Measurements from ENCODE around the gene ECI1.

Gene ECI1

GRCh38 chr16:2237102-2237482 is 14.3 kb downstream of the ECI1 start:
- H3K9me3 ChIP-seq (ENCODE audit: control insufficient read depth in 1 of 2, low read length in 2 of 2): no peaks in the 10 kb centered on the region
- no peak overlapping the region for H3K27ac ChIP-seq (ENCODE audit: low read length)
- peak overlapping the region in 1 of 2 donors; percentile 48 for H3K4me3 ChIP-seq (ENCODE audit: low read depth in 1 of 2, low read length in 2 of 2)

DNA sequence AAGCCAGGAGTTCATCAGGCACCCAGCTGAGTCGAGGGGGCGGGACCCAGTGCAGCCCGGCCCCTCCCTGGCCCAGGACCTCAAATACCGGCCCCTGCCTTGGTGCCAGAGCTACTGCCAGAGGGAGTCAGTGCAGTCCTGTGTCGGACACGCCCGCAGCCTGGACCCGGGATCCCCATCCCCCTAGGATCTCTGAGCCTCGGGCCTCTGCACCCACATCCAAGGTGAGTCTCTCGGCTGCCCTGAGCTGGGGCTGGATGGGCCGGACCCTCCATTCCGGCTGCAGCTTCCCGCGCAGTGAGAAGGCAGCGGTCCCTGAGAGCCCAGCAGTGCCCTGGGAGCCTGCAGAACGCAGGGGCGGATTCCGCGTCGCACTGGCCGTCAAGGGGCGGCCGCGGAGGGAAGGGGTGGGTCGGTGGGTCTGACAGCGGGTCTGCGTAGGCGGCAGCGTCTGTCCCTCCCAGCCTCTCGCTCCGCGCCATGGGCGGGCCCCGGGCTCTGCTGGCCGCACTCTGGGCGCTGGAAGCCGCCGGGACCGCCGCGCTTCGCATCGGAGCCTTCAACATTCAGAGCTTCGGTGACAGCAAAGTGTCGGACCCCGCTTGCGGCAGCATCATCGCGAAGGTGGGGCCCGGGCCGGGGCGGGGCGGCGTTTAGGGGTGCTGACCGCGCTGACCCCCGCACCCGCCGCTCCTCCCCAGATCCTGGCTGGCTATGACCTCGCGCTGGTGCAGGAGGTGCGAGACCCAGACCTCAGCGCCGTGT is 14.9 kb downstream of the ECI1 start, which contains the start of gene DNASE1L2:
Gene DNASE1L2, plus strand, starts transcription at position 108 of the 765 bp plus-strand sequence. Its CDS starts 373 bp downstream, at position 481.
- H3K4me1 ChIP-seq (ENCODE audit: control insufficient read depth in 1 of 2, insufficient read depth in 2 of 2, low read length in 2 of 2): peaks cover 0 to 20% of the 10 kb centered on the region in 2 donors
- no peaks in the 10 kb centered on the region for H3K27me3 ChIP-seq (ENCODE audit: low read depth, low read length)
- H3K27ac ChIP-seq (ENCODE audit: low read length): no peak within 1 kb of the TSS
- no peaks in the 10 kb centered on the region for H3K9me3 ChIP-seq (ENCODE audit: control insufficient read depth in 1 of 2, low read length in 2 of 2)
- H3K36me3 ChIP-seq (ENCODE audit: control insufficient read depth in 1 of 2, insufficient read depth in 2 of 2, low read length in 2 of 2): peaks cover 9 to 46% of the 10 kb centered on the region in 2 donors
- H3K4me3 ChIP-seq (ENCODE audit: low read depth in 1 of 2, low read length in 2 of 2): peak within 1 kb of the TSS in 1 of 2 donors; percentile 48

More at GRCh38 chr16:2237102-2237482, 14.3 kb downstream of the ECI1 start:
- Histone ChIP-seq H3K4me1 (ENCODE audit: control insufficient read depth in 1 of 2, insufficient read depth in 2 of 2, low read length in 2 of 2) (peaks cover 0 to 20% of the 10 kb centered on the region in 2 donors), H3K27me3 (ENCODE audit: low read depth, low read length) (no peaks in the 10 kb centered on the region), H3K36me3 (ENCODE audit: control insufficient read depth in 1 of 2, insufficient read depth in 2 of 2, low read length in 2 of 2) (peaks cover 5 to 41% of the 10 kb centered on the region in 2 donors)

DNA sequence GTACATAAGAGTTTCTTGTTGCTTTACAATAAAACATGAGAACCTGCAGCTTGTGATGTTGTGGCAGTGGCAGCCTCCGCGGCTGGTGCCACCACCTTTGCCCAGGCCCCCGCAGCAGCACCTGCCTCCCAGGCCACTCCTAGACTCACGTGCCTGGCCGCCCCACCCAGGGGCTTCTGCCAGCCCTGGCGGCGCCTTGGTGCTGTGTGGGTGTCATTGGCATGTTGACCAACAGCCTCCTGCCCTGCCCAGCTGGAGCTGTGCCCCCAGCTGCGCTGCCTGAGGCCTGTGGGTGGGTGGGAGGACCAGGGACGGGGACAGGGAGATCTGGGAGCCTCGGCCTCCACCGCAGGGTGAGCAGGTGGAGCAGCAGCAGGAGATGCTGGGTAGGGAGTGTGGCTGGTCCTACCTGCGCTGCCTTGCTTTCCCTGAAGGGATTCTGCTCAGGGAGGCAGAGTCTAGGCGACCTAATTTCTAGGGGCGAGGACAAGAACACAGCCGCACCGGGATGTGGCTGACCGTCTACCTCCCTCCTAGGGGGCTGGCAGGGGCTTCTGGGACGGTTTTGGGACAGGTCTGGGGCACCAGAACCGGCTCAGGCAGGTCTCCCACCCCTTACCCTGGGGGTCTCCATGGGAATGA is 15.6 kb downstream of the ECI1 start:
- no peaks in the 10 kb centered on the region for H3K27me3 ChIP-seq (ENCODE audit: low read depth, low read length)
- H3K4me3 ChIP-seq (ENCODE audit: low read depth in 1 of 2, low read length in 2 of 2): no peak overlapping the region
- H3K4me1 ChIP-seq (ENCODE audit: control insufficient read depth in 1 of 2, insufficient read depth in 2 of 2, low read length in 2 of 2): peaks cover 0 to 20% of the 10 kb centered on the region in 2 donors
- H3K27ac ChIP-seq (ENCODE audit: low read length): no peak overlapping the region
- no peaks in the 10 kb centered on the region for H3K9me3 ChIP-seq (ENCODE audit: control insufficient read depth in 1 of 2, low read length in 2 of 2)
- H3K36me3 ChIP-seq (ENCODE audit: control insufficient read depth in 1 of 2, insufficient read depth in 2 of 2, low read length in 2 of 2): peaks cover 15 to 53% of the 10 kb centered on the region in 2 donors

DNA sequence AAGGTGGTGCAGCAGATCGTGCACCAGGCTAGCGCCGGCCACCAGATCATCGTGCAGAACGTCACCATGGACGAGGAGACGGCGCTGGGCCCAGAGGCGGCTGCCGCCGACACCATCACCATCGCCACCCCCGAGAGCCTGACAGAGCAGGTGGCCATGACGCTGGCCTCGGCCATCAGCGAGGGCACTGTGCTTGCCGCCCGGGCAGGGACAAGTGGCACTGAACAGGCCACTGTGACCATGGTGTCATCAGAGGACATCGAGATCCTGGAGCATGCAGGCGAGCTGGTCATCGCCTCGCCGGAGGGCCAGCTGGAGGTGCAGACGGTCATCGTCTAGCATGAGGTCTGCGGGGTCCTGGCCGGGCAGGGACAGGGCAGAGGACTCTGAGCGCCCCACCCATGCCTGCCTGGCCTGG is 16.1 kb downstream of the ECI1 start:
- H3K9me3 ChIP-seq (ENCODE audit: control insufficient read depth in 1 of 2, low read length in 2 of 2): no peaks in the 10 kb centered on the region
- H3K36me3 ChIP-seq (ENCODE audit: control insufficient read depth in 1 of 2, insufficient read depth in 2 of 2, low read length in 2 of 2): peaks cover 15 to 59% of the 10 kb centered on the region in 2 donors
- H3K4me3 ChIP-seq (ENCODE audit: low read depth in 1 of 2, low read length in 2 of 2): no peak overlapping the region
- H3K27me3 ChIP-seq (ENCODE audit: low read depth, low read length): no peaks in the 10 kb centered on the region
- H3K4me1 ChIP-seq (ENCODE audit: control insufficient read depth in 1 of 2, insufficient read depth in 2 of 2, low read length in 2 of 2): peaks cover 0 to 20% of the 10 kb centered on the region in 2 donors
- no peak overlapping the region for H3K27ac ChIP-seq (ENCODE audit: low read length)

- no peak overlapping the region for H3K4me3 ChIP-seq (ENCODE audit: low read depth in 1 of 2, low read length in 2 of 2)
- H3K9me3 ChIP-seq (ENCODE audit: control insufficient read depth in 1 of 2, low read length in 2 of 2): no peaks in the 10 kb centered on the region
- H3K27me3 ChIP-seq (ENCODE audit: low read depth, low read length): no peaks in the 10 kb centered on the region
- no peak overlapping the region for H3K27ac ChIP-seq (ENCODE audit: low read length)
- H3K4me1 ChIP-seq (ENCODE audit: control insufficient read depth in 1 of 2, insufficient read depth in 2 of 2, low read length in 2 of 2): peaks cover 0 to 20% of the 10 kb centered on the region in 2 donors
- H3K36me3 ChIP-seq (ENCODE audit: control insufficient read depth in 1 of 2, insufficient read depth in 2 of 2, low read length in 2 of 2): peaks cover 17 to 64% of the 10 kb centered on the region in 2 donors
Measured at GRCh38 chr16:2234813-2235170, 16.6 kb downstream of the ECI1 start.

GRCh38 chr16:2233872-2234812 is 17.2 kb downstream of the ECI1 start:
- Histone ChIP-seq H3K4me1 (ENCODE audit: control insufficient read depth in 1 of 2, insufficient read depth in 2 of 2, low read length in 2 of 2) (peaks cover 0 to 20% of the 10 kb centered on the region in 2 donors), H3K4me3 (ENCODE audit: low read depth in 1 of 2, low read length in 2 of 2) (no peak overlapping the region), H3K27ac (ENCODE audit: low read length) (no peak overlapping the region), H3K36me3 (ENCODE audit: control insufficient read depth in 1 of 2, insufficient read depth in 2 of 2, low read length in 2 of 2) (peaks cover 24 to 70% of the 10 kb centered on the region in 2 donors), H3K9me3 (ENCODE audit: control insufficient read depth in 1 of 2, low read length in 2 of 2) (no peaks in the 10 kb centered on the region), H3K27me3 (ENCODE audit: low read depth, low read length) (no peaks in the 10 kb centered on the region)

- no peak overlapping the region for H3K4me3 ChIP-seq (ENCODE audit: low read depth in 1 of 2, low read length in 2 of 2)
- H3K27me3 ChIP-seq (ENCODE audit: low read depth, low read length): no peaks in the 10 kb centered on the region
- no peak overlapping the region for H3K27ac ChIP-seq (ENCODE audit: low read length)
- peaks cover 25 to 77% of the 10 kb centered on the region in 2 donors for H3K36me3 ChIP-seq (ENCODE audit: control insufficient read depth in 1 of 2, insufficient read depth in 2 of 2, low read length in 2 of 2)
- H3K9me3 ChIP-seq (ENCODE audit: control insufficient read depth in 1 of 2, low read length in 2 of 2): no peaks in the 10 kb centered on the region
- H3K4me1 ChIP-seq (ENCODE audit: control insufficient read depth in 1 of 2, insufficient read depth in 2 of 2, low read length in 2 of 2): peaks cover 0 to 20% of the 10 kb centered on the region in 2 donors
Measured at GRCh38 chr16:2233046-2233775, 18.2 kb downstream of the ECI1 start.

GRCh38 chr16:2232094-2232990 is 19.0 kb downstream of the ECI1 start:
- Histone ChIP-seq H3K27ac (ENCODE audit: low read length) (no peak overlapping the region), H3K4me1 (ENCODE audit: control insufficient read depth in 1 of 2, insufficient read depth in 2 of 2, low read length in 2 of 2) (peaks cover 0 to 15% of the 10 kb centered on the region in 2 donors), H3K9me3 (ENCODE audit: control insufficient read depth in 1 of 2, low read length in 2 of 2) (no peaks in the 10 kb centered on the region), H3K27me3 (ENCODE audit: low read depth, low read length) (no peaks in the 10 kb centered on the region), H3K36me3 (ENCODE audit: control insufficient read depth in 1 of 2, insufficient read depth in 2 of 2, low read length in 2 of 2) (peaks cover 25 to 81% of the 10 kb centered on the region in 2 donors), H3K4me3 (ENCODE audit: low read depth in 1 of 2, low read length in 2 of 2) (no peak overlapping the region)

DNA sequence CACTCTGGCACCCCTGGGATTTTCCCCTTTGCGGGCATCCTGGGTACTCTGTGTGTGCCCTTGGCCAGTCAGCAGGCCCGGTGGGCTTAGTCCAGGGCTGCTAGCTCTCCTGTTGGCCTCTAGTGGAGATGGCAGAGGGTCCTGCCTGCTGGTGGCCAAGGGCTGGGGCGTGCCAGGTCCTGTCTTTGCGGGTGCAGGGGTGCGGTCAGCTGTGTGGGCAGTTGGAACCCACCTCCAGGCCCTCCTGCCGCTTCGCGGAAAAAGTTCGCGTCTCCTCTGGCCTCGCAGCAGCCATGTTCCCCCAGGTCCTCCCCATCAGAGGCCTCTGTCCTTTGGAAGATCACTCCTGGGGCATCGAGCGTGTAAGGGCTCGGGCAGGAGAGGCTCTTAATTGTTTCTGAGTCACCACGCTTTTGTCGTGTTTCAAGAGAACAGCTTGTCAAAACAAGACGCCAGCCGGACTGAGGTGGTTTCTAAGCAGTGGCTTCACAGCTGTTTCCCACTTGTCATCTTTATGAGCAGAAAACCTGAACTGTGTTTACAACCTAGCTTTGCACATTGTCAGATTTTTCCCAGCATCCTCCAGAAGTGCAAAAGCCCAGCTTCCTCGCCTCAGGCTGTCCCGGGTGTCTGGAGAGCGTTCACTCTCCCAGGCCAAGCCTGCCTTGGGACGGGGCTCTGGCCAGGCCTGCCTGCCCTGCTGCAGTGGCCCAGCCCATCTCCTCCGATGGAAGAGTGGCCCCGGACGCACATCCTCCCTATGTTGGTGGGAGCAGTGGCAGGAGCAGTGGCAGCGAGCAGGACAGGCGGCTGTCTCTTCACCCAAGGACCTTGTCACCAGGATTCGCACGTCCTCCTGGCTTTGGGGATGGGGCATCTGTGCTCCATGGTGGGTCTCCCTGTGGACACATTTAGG is 20.1 kb downstream of the ECI1 start:
- Histone ChIP-seq H3K9me3 (ENCODE audit: control insufficient read depth in 1 of 2, low read length in 2 of 2) (no peaks in the 10 kb centered on the region), H3K27me3 (ENCODE audit: low read depth, low read length) (no peaks in the 10 kb centered on the region), H3K4me1 (ENCODE audit: control insufficient read depth in 1 of 2, insufficient read depth in 2 of 2, low read length in 2 of 2) (peaks cover 0 to 6% of the 10 kb centered on the region in 2 donors), H3K27ac (ENCODE audit: low read length) (no peak overlapping the region), H3K4me3 (ENCODE audit: low read depth in 1 of 2, low read length in 2 of 2) (no peak overlapping the region), H3K36me3 (ENCODE audit: control insufficient read depth in 1 of 2, insufficient read depth in 2 of 2, low read length in 2 of 2) (peaks cover 26 to 85% of the 10 kb centered on the region in 2 donors)
